ENCODE data around the gene CRYBB2.
"Not testable (repeated sequence)": the region's sequence is repeated elsewhere in the genome, so short reads cannot be mapped to it uniquely, and the experiment has no call there.

DNA sequence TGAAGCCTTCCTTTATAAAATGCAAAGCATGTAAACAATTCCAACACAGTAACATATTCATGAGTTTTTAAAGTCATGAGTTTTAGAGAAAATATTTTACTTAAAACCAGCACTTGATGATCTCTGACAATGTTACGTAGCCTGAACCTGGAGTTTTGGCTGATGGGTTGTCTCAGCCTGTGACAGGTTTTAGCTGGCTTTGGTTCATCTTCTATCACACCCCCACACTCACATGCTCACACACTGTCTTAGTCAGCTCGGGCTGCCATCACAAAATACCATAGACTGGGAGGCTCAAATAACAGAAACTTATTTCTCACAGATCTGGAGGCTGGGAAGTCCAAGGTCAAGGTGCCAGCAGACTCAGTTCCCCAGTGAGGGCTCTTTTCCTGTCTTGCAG is 50.6 kb downstream of the CRYBB2 start:
- not testable (repeated sequence) for TF ChIP-seq EZH2 (IDR thresholded peaks at IDR 0.05); POLR2AphosphoS5 (IDR thresholded peaks at IDR 0.05; ENCODE audit: borderline replicate concordance, low read depth, low read length)

All from SK-N-MC (cell line).